Central memory CD8-positive, alpha-beta T cell (primary cell): ENCODE data around the gene DUSP16.

ENCODE experiments used
- ATAC-seq: fragments of 150-1000 bp; cut with Tn5 transposase; replicated peaks from 2 replicates; pipeline ENCODE4 v1.10.0; 2022; ENCODE audit warnings: mild to moderate bottlenecking, moderate FRiP score, moderate number of reproducible peaks; ENCODE audit not compliant: poor library complexity, severe bottlenecking; ENCODE audit errors: extremely low read depth
- DNase-seq, 2 donors: peaks; one replicate each; pipeline ENCODE4 v3.0.0; 2021; ENCODE audit warnings: low spot score in 2 of 2
- H3K27ac Mint-ChIP-seq: one replicate; pipeline ENCODE4 v1.8.0; 2022; ENCODE audit warnings: low read depth, mild to moderate bottlenecking, moderate library complexity, mixed read lengths
- H3K27me3 Mint-ChIP-seq: one replicate; pipeline ENCODE4 v1.8.0; 2022; ENCODE audit warnings: mixed read lengths
- H3K36me3 Mint-ChIP-seq: one replicate; pipeline ENCODE4 v1.8.0; 2022; ENCODE audit warnings: mild to moderate bottlenecking, moderate library complexity, mixed read lengths; ENCODE audit not compliant: insufficient read depth
- H3K4me1 Mint-ChIP-seq: one replicate; pipeline ENCODE4 v1.8.0; 2022; ENCODE audit warnings: mixed read lengths
- H3K4me3 Mint-ChIP-seq: one replicate; pipeline ENCODE4 v1.8.0; 2022; ENCODE audit warnings: mild to moderate bottlenecking, moderate library complexity, mixed read lengths
- H3K9me3 Mint-ChIP-seq: one replicate; pipeline ENCODE4 v1.8.0; 2022; ENCODE audit warnings: mixed read lengths

Gene DUSP16

DNA sequence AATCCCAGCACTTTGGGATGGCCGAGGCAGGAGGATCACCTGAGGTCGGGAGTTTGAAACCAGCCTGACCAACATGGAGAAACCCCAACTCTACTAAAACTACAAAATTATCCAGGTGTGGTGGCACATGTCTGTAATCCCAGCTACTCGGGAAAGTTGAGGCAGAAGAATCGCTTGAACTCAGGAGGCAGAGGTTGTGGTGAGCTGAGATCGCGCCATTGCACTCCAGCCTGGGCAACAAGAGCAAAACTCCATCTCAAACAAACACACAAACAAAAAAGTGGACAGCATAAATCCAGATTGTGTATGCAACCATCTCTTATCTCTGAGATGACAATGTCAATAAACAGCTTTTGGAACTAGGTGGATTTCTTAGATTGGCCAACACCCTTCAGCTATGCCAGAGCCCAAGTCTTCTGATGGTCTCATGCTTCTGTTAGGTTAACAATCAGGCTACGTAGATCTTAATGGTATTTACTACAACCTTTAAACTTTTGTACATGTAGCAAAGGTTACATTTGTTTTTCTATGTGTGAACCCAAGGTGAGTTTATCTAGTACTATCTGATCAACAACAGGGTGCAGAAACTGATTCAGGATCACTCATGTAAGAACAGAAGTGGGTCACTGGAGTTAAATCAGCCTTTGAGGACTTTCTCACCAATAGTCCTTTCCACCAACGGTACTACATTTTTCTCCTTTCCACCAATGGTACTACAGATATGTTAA is 73.7 kb downstream of the DUSP16 start:
- ATAC-seq (no peak), DNase-seq (no peak)
- peaks cover 19% of the 10 kb centered on the region for H3K4me1 Mint-ChIP-seq
- H3K9me3 Mint-ChIP-seq, result no peaks in the 10 kb centered on the region
- H3K36me3 Mint-ChIP-seq, result peaks cover 14% of the 10 kb centered on the region
- peak overlapping the region; percentile 10 for H3K27ac Mint-ChIP-seq
- no peak overlapping the region for H3K4me3 Mint-ChIP-seq
- no peaks in the 10 kb centered on the region for H3K27me3 Mint-ChIP-seq

DNA sequence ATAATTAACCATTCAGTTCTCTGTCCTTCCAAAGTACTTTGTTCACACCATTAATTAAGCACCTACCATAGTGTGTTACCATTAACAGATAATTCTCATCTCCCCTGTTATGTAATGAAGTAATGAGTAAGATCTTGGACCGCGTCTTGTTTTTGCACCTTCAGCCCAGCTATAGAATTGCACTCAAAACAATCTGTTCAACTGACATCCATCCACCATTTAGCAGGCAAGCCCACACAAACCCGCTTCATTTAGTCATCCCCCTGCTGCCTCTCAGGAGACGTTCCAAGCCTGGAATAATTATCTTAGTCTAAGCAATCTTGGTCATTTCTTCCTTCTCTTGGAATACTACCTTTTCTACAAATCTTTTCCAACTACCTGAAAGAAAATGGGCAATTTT is 74.4 kb downstream of the DUSP16 start:
- Mint-ChIP-seq H3K36me3 (peaks cover 14% of the 10 kb centered on the region), H3K4me1 (peaks cover 26% of the 10 kb centered on the region), H3K27ac (peak overlapping the region; percentile 33), H3K4me3 (no peak overlapping the region), H3K9me3 (no peaks in the 10 kb centered on the region), H3K27me3 (no peaks in the 10 kb centered on the region)
- DNase-seq, result no peak
- no peak for ATAC-seq

DNA sequence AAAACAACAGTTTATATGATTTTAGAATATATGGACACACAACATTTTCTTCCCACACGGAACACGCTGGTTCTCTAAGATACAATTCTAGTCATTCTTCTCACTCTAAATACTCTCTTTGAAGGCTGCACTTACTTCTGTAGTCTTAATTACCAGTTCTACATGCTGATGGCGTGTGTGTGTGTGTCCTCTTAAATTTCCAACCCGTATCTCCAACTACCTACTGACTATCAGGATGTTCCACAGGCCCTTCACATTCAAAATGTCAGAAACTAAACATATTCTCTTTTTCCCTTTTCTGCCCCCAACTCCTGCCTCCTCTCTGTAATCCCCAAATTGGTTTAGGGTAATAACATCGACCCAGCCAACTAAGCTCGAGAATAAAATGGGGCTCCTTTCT is 75.2 kb downstream of the DUSP16 start:
- ATAC-seq (no peak), DNase-seq (no peak)
- H3K27me3 Mint-ChIP-seq, result no peaks in the 10 kb centered on the region
- peaks cover 17% of the 10 kb centered on the region for H3K36me3 Mint-ChIP-seq
- no peak overlapping the region for H3K4me3 Mint-ChIP-seq
- peaks cover 34% of the 10 kb centered on the region for H3K4me1 Mint-ChIP-seq
- H3K27ac Mint-ChIP-seq, result peak overlapping the region; percentile 33
- no peaks in the 10 kb centered on the region for H3K9me3 Mint-ChIP-seq

DNA sequence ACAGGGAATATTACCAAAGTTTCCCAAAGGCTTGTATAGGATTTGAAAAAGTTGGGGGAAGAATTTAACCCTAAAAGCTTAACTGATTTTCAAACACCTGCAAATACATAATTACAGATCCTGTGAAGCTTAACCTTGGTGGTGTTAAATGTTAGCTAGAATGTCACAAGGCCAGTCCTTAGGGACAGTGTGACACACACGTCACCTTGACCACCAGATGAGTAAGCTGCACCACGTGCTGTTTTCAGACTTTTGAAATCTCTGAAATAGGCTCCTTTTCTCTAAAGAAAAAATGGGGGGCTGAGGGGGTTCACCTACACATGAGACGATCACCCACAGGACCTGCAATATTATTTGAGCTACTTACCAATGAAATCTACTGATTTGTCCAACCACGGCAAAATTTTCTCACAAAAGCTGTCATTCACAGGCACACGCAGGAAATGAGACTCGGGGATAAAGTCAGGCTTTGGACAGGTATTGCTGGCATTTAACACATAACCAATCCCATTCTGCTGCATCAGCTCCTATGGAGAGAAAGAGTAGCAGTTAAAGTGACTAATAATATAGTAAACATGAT is 75.9 kb downstream of the DUSP16 start:
- no peaks in the 10 kb centered on the region for H3K9me3 Mint-ChIP-seq
- no peak for DNase-seq
- no peak for ATAC-seq
- H3K27ac Mint-ChIP-seq, result peak overlapping the region; percentile 33
- H3K27me3 Mint-ChIP-seq, result no peaks in the 10 kb centered on the region
- peaks cover 20% of the 10 kb centered on the region for H3K36me3 Mint-ChIP-seq
- no peak overlapping the region for H3K4me3 Mint-ChIP-seq
- peaks cover 42% of the 10 kb centered on the region for H3K4me1 Mint-ChIP-seq

DNA sequence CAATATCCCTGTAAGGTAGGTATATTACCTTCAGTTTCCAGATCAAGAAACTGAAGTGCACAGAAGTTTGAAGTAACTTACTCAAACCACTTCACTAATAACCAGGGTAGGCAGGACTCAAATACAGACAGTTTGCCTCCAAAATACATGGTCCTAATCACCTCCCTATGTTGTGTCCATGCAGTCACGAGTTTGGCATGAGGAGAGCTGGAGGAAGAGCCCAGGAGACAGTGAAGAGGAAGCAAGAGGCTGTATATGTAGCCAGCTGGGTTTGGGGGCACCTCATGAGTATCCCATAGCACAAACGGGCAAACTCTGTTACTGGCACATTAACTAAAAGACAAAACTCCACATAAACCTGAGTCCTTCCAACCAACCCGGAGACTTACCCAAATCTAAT is 79.2 kb downstream of the DUSP16 start:
- Mint-ChIP-seq H3K36me3 (peaks cover 27% of the 10 kb centered on the region), H3K27ac (peak overlapping the region; percentile 96), H3K9me3 (no peaks in the 10 kb centered on the region), H3K4me3 (no peak overlapping the region), H3K27me3 (no peaks in the 10 kb centered on the region), H3K4me1 (peaks cover 44% of the 10 kb centered on the region)
- DNase-seq (no peak), ATAC-seq (no peak)

GRCh38 chr12:12482959-12483358 is 79.7 kb downstream of the DUSP16 start:
- peak overlapping the region; percentile 96 for H3K27ac Mint-ChIP-seq
- DNase-seq, result no peak
- peak overlapping the region; percentile 68 for H3K4me3 Mint-ChIP-seq

DNA sequence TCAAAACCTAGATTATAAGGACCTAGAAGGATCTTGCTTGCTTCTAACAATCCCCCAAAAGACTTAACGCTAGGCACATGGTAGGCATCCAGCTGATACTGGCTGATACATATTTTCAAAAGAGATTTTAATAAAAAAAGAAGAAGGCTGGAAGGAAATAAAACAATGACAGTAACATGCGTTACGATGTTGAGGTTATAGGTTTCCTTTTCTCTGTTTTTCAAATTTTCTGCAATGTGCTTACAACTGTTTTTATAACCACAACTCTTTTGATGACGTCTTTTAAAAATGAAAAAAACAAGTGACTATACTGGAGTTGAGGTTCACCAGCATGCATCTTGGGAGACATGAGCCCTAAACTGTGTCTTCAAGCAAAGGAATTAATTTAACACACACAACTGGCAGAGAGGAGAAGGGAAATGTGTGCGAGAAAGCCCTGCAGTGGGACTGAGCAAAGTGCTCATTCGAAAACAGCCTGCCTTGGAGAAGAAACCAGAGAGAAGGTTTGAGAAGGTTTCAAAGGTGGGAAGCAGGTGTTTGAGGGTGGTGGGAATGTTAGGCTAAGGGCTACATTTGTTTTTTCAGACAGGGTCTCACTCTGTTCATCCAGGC is 80.4 kb downstream of the DUSP16 start:
- no peak for DNase-seq

More at GRCh38 chr12:12482959-12483358, 79.7 kb downstream of the DUSP16 start:
- H3K36me3 Mint-ChIP-seq, result peaks cover 25% of the 10 kb centered on the region
- no peaks in the 10 kb centered on the region for H3K27me3 Mint-ChIP-seq
- H3K4me1 Mint-ChIP-seq, result peaks cover 39% of the 10 kb centered on the region
- ATAC-seq, result no peak
- H3K9me3 Mint-ChIP-seq, result no peaks in the 10 kb centered on the region

DNA sequence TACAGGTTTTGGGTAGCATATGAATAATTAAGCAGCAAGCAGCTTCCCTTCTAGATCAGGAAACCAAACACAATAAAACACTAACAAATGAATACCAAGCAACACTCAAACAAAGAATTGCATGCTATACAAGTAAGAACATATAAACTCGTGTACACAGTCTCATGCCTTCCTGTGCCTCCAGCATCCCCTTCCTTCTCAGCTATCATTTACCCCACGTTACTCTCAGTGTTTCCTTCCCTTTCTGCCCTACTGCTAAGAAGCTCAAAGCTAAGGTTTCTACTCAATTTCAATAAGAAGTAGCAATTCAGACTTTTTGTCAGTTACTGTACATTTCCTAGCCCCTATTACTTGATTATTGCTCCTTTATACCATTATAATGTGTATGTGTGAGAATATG is 81.0 kb downstream of the DUSP16 start:
- Mint-ChIP-seq H3K36me3 (peaks cover 26% of the 10 kb centered on the region), H3K27ac (peak overlapping the region; percentile 96), H3K9me3 (no peaks in the 10 kb centered on the region), H3K4me1 (peaks cover 32% of the 10 kb centered on the region), H3K27me3 (no peaks in the 10 kb centered on the region), H3K4me3 (no peak overlapping the region)
- peak; percentile 73 for ATAC-seq
- no peak for DNase-seq

More for the DNA sequence above, 80.4 kb downstream of the DUSP16 start:
- H3K36me3 Mint-ChIP-seq, result peaks cover 23% of the 10 kb centered on the region
- H3K9me3 Mint-ChIP-seq, result no peaks in the 10 kb centered on the region
- H3K4me1 Mint-ChIP-seq, result peaks cover 32% of the 10 kb centered on the region
- H3K27ac Mint-ChIP-seq, result peak overlapping the region; percentile 96
- H3K4me3 Mint-ChIP-seq, result peak overlapping the region; percentile 68
- H3K27me3 Mint-ChIP-seq, result no peaks in the 10 kb centered on the region
- peak; percentile 84 for ATAC-seq

GRCh38 chr12:12480074-12480473 is 82.6 kb downstream of the DUSP16 start:
- H3K9me3 Mint-ChIP-seq, result no peaks in the 10 kb centered on the region
- ATAC-seq (no peak), DNase-seq (no peak)
- no peak overlapping the region for H3K4me3 Mint-ChIP-seq
- H3K27ac Mint-ChIP-seq, result peak overlapping the region; percentile 55
- H3K27me3 Mint-ChIP-seq, result no peaks in the 10 kb centered on the region
- H3K4me1 Mint-ChIP-seq, result peaks cover 39% of the 10 kb centered on the region
- peaks cover 24% of the 10 kb centered on the region for H3K36me3 Mint-ChIP-seq

- Mint-ChIP-seq H3K9me3 (no peaks in the 10 kb centered on the region), H3K36me3 (peaks cover 27% of the 10 kb centered on the region), H3K4me3 (no peak overlapping the region), H3K27me3 (no peaks in the 10 kb centered on the region), H3K27ac (peak overlapping the region; percentile 16), H3K4me1 (peaks cover 37% of the 10 kb centered on the region)
- DNase-seq (no peak), ATAC-seq (no peak)
These were observed 85.2 kb downstream of the DUSP16 start for GRCh38 chr12:12477532-12477890.

GRCh38 chr12:12476857-12477531 is 85.7 kb downstream of the DUSP16 start:
- H3K36me3 Mint-ChIP-seq, result peaks cover 24% of the 10 kb centered on the region
- no peaks in the 10 kb centered on the region for H3K9me3 Mint-ChIP-seq
- no peaks in the 10 kb centered on the region for H3K27me3 Mint-ChIP-seq
- H3K4me3 Mint-ChIP-seq, result no peak overlapping the region
- DNase-seq, result no peak
- ATAC-seq, result no peak
- H3K27ac Mint-ChIP-seq, result no peak overlapping the region
- peaks cover 32% of the 10 kb centered on the region for H3K4me1 Mint-ChIP-seq

DNA sequence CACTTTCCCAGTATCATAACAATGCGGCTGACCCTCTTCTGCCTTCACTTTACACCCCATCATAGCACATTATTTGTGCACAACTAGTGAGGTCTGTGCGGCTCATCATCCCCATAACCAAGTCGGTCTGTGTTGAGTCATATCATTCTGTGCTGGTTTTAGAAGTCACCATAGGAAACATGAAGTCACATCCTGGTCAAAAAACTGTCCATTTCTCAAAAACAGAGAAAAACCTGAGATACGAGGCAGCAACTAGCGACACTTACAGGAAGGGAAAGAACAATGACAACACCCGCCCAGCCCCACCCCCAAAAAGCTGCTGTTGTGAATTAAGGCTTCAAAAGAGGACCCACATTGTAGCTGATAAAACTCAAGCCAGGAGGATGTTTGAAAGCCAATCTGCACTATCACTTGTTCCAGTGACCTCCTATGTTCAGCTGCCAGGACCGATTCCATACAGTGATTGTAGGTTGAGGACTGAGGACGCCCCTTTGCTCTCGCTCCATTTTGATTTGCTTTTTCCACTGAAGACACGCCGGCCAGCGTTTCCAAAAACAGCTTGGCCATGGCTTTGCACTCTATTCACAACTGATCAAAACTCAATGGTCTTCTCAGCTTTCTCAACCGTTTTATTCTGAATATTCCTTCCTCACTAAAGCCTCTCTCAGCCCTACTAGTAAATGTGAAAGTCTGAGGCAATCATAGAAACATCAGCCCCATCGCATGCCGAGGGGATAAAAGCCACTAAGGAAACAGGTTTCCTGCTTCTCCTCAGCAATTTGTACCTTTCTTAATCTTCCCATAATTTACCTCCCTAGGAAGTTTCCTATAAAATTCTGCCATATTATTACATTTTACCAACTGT is 87.5 kb downstream of the DUSP16 start:
- DNase-seq, result peak in 1 of 2 donors; percentile 49
- peak; percentile 86 for ATAC-seq
- no peaks in the 10 kb centered on the region for H3K27me3 Mint-ChIP-seq
- H3K36me3 Mint-ChIP-seq, result peaks cover 21% of the 10 kb centered on the region
- peak overlapping the region; percentile 100 for H3K27ac Mint-ChIP-seq
- no peaks in the 10 kb centered on the region for H3K9me3 Mint-ChIP-seq
- H3K4me1 Mint-ChIP-seq, result peaks cover 33% of the 10 kb centered on the region
- H3K4me3 Mint-ChIP-seq, result peak overlapping the region; percentile 71
